Measurements from ENCODE around the gene ZSCAN5B. TPM values are rescaled to one million over a fixed set of nuclear protein-coding genes. Genes with fewer than 3 reads are reported as not detected.

The ZSCAN5B gene
- total RNA-seq, 1 experiment from 2014 or later: not detected

DNA sequence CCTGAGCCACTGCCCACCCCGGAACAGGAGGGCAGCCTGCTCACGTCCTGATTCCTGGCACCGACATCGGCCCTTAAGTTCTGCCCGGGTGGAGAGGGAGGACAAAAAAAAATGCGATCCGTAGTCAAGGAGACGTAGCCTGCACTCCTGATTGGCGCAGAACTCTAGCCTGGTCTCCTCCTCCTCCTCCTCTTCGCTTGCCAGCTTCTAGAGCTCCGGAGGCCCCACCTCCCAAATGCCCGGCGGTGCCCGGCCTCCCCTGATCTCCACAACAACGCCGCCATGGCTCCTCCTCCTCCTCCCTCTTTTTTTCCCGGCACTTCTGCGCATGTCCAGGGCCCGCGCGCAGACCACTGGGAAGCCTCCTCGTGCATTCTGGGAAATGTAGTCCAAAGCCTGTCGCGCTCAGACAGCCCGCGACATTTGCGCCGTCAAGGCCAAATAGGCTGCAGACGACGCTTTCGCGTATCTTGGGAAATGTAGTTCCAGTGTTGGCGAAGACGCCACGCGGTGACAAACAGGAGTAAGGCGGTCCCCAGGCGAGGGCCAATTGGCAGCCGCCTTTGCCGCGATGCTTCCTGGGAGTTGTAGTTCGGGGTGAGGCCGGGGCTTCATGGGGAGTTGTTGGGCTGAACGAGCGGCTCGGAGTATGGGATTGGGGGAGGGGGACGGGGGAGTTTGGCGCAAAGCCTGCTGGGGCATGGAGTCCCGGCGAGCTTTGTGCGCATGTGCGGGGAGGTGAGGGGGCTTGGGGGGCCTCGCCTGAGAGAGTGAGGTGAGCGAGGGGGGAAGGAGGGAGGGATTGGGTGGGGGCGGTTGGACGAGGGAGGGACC lies 56.8 kb downstream of the ZSCAN5B start, which contains the start of gene ZNF444:
TSS of gene ZNF444 (plus strand) at position 705 of the 834 bp plus-strand sequence. CDS start 5,625 bp downstream, outside the sequence.
- Histone ChIP-seq H3K9ac (ENCODE audit: extremely low read depth, insufficient read length, low read length) (peak within 1 kb of the TSS; percentile 68), H3K79me1 (ENCODE audit: insufficient read depth, low read depth, low read length, poor library complexity, severe bottlenecking) (no peaks in the 10 kb centered on the region), H4K5ac (ENCODE audit: insufficient read length, low read depth, low read length) (no peak within 1 kb of the TSS), H2BK12ac (ENCODE audit: insufficient read length, low read depth, low read length) (no peak within 1 kb of the TSS), H3K56ac (ENCODE audit: insufficient read length, low read depth, low read length) (no peak within 1 kb of the TSS), H2BK20ac (ENCODE audit: low read depth, low read length, poor library complexity, severe bottlenecking) (no peak within 1 kb of the TSS), H4K20me1 (ENCODE audit: control insufficient read depth, insufficient read depth, insufficient read length) (no peaks in the 10 kb centered on the region), H2BK15ac (ENCODE audit: low read depth, low read length) (no peak within 1 kb of the TSS), H3K23me2 (ENCODE audit: insufficient read length, low read depth, low read length, poor library complexity, severe bottlenecking) (peaks cover 13% of the 10 kb centered on the region), H3K79me2 (ENCODE audit: insufficient read depth, low read length) (peaks cover 4% of the 10 kb centered on the region; the same call in 1 of the 2 replicates), H2AFZ (ENCODE audit: low read length) (no peak within 1 kb of the TSS), H3K4ac (ENCODE audit: low read depth, low read length) (no peak within 1 kb of the TSS), H3K23ac (ENCODE audit: insufficient read length, low read depth, low read length) (no peak within 1 kb of the TSS), H3K27me3 (ENCODE audit: insufficient read depth, low read length) (no peaks in the 10 kb centered on the region), H2AK5ac (ENCODE audit: insufficient read length, low read length) (no peak within 1 kb of the TSS), H4K91ac (ENCODE audit: insufficient read length, low read depth, low read length) (no peak within 1 kb of the TSS), H2BK120ac (ENCODE audit: low read depth, low read length, poor library complexity, severe bottlenecking) (no peak within 1 kb of the TSS), H4K8ac (replicated peaks; ENCODE audit: insufficient read length, low read depth, low read length) (no peak within 1 kb of the TSS), H3T11ph (ENCODE audit: low read length) (no peak within 1 kb of the TSS), H3K4me2 (ENCODE audit: insufficient read depth, insufficient read length, low read length) (peak within 1 kb of the TSS; percentile 88), H2BK5ac (ENCODE audit: insufficient read length, low read length) (peak within 1 kb of the TSS; percentile 97), H3K18ac (ENCODE audit: insufficient read length, low read depth, low read length) (peak within 1 kb of the TSS; percentile 79), H3K14ac (ENCODE audit: insufficient read depth, low read length) (peak within 1 kb of the TSS; percentile 93; the same call in 1 of the 2 replicates), H3K27ac (ENCODE audit: insufficient read length, low read depth, low read length) (no peak within 1 kb of the TSS), H3K9me3 (ENCODE audit: control insufficient read depth, low read depth, low read length) (no peaks in the 10 kb centered on the region), H3K4me1 (ENCODE audit: insufficient read depth, low read length) (peaks cover 7% of the 10 kb centered on the region; the same call in 1 of the 2 replicates)
- peak; percentile 99 for DNase-seq
- no peaks in the 10 kb centered on the region for H3K27me3 Mint-ChIP-seq (ENCODE audit: low read depth)
- no CpG with 5 or more reads among the region's 56 CpGs for WGBS (ENCODE audit: extremely low coverage, insufficient read length, low lambda C conversion rate)
- 0 out of 5 replicates have a peak, but pooled peaks cover 0 to 2% of the 10 kb centered on the region in 2 experiments for H3K9me3 Mint-ChIP-seq
- peak within 1 kb of the TSS; percentile 97 to 98 (median 97) for H3K27ac Mint-ChIP-seq
- H3K36me3 Mint-ChIP-seq (ENCODE audit: insufficient read depth in 1 of 3, low read depth in 3 of 3): no peaks in the 10 kb centered on the region
- peak within 1 kb of the TSS; percentile 79 to 85 for H3K4me3 Mint-ChIP-seq
- no peak for TF ChIP-seq CTCF (conservative IDR thresholded peaks at IDR 0.05)
- H3K4me1 Mint-ChIP-seq: peaks cover 31% of the 10 kb centered on the region in 2 experiments

All from H9 (cell line).